Measurements from ENCODE around the gene GZF1. TPM values are rescaled to one million over a fixed set of nuclear protein-coding genes. Genes with fewer than 3 reads are reported as not detected.
"Not testable (repeated sequence)": the region's sequence is repeated elsewhere in the genome, so short reads cannot be mapped to it uniquely, and the experiment has no call there.

Gene GZF1
- total RNA-seq, 1 donor from 2014 or later, result 28.3 TPM

GRCh38 chr20:23347791-23348190, 14.2 kb upstream of the GZF1 start:
- H3K36me3 Mint-ChIP-seq (ENCODE audit: unreplicated experiment), result no peaks in the 10 kb centered on the region
- peaks cover 5% of the 10 kb centered on the region for H3K27me3 Mint-ChIP-seq (ENCODE audit: unreplicated experiment)
- H3K4me1 Mint-ChIP-seq (ENCODE audit: low read depth, unreplicated experiment), result peaks cover 7% of the 10 kb centered on the region
- peaks cover 15% of the 10 kb centered on the region for H3K9me3 Mint-ChIP-seq (ENCODE audit: unreplicated experiment)
- H3K27ac Mint-ChIP-seq (ENCODE audit: unreplicated experiment), result no peak overlapping the region
- DNase-seq, result no peak
- H3K4me3 Mint-ChIP-seq (ENCODE audit: unreplicated experiment), result no peak overlapping the region
- no peak for TF ChIP-seq CTCF (IDR thresholded peaks at IDR 0.05; ENCODE audit: partially characterized antibody, unreplicated experiment)

GRCh38 chr20:23348510-23348909, 13.5 kb upstream of the GZF1 start:
- not testable (repeated sequence) for H3K4me1 Mint-ChIP-seq (ENCODE audit: low read depth, unreplicated experiment); DNase-seq; H3K27me3 Mint-ChIP-seq (ENCODE audit: unreplicated experiment); H3K27ac Mint-ChIP-seq (ENCODE audit: unreplicated experiment); H3K36me3 Mint-ChIP-seq (ENCODE audit: unreplicated experiment)
- peaks cover 15% of the 10 kb centered on the region for H3K9me3 Mint-ChIP-seq (ENCODE audit: unreplicated experiment)
- peak overlapping the region; percentile 58 for H3K4me3 Mint-ChIP-seq (ENCODE audit: unreplicated experiment)

- Mint-ChIP-seq H3K4me3 (ENCODE audit: unreplicated experiment) (peak overlapping the region; percentile 97), H3K36me3 (ENCODE audit: unreplicated experiment) (no peaks in the 10 kb centered on the region), H3K4me1 (ENCODE audit: low read depth, unreplicated experiment) (peaks cover 7% of the 10 kb centered on the region), H3K9me3 (ENCODE audit: unreplicated experiment) (peaks cover 15% of the 10 kb centered on the region), H3K27me3 (ENCODE audit: unreplicated experiment) (peaks cover 5% of the 10 kb centered on the region), H3K27ac (ENCODE audit: unreplicated experiment) (peak overlapping the region; percentile 96)
- DNase-seq, result peak; percentile 66
- TF ChIP-seq CTCF (IDR thresholded peaks at IDR 0.05; ENCODE audit: partially characterized antibody, unreplicated experiment), result peak; percentile 9
These were observed 12.4 kb upstream of the GZF1 start for GRCh38 chr20:23349338-23350195.

- peaks cover 5% of the 10 kb centered on the region for H3K27me3 Mint-ChIP-seq (ENCODE audit: unreplicated experiment)
- H3K27ac Mint-ChIP-seq (ENCODE audit: unreplicated experiment), result peak within 1 kb of the TSS; percentile 96
These were observed 11.6 kb upstream of the GZF1 start, which contains the start of gene NXT1 for GRCh38 chr20:23350196-23350903. Gene NXT1 (plus strand): TSS chr20:23350791. CDS start chr20:23354042, 3,251 bp downstream.

More at GRCh38 chr20:23350196-23350903, 11.6 kb upstream of the GZF1 start, which contains the start of gene NXT1:
- no peak for TF ChIP-seq CTCF (IDR thresholded peaks at IDR 0.05; ENCODE audit: partially characterized antibody, unreplicated experiment)
- Mint-ChIP-seq H3K4me1 (ENCODE audit: low read depth, unreplicated experiment) (peaks cover 7% of the 10 kb centered on the region), H3K36me3 (ENCODE audit: unreplicated experiment) (no peaks in the 10 kb centered on the region), H3K9me3 (ENCODE audit: unreplicated experiment) (peaks cover 15% of the 10 kb centered on the region), H3K4me3 (ENCODE audit: unreplicated experiment) (peak within 1 kb of the TSS; percentile 97)
- DNase-seq, result peak; percentile 96

Data from glutamatergic neuron (in vitro differentiated cells).